ENCODE results near the gene FAM193B.

DNA sequence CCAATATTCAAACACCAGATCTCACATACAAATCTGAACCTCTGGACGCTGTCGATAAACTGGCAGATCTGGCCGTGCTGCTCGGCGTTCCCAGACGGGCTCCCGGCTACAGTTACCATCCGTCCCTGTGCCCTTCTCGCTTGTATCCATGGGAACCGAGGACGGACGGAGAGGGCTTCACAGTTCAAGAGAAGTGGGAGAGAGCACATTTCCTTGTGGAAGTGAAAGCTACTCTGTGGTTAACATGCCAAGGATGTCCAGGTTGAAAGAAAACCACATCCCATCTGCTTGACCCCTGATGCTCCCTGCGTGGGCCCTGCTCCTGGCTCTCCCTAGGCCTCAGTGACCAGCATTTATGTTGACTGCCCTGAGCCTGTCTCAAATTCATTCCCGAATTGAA is 74.6 kb downstream of the FAM193B start:
- TF ChIP-seq EZH2phosphoT487 (IDR thresholded peaks at IDR 0.05; ENCODE audit: borderline replicate concordance, low read length) (no peak), EZH2 (IDR thresholded peaks at IDR 0.05; ENCODE audit: low read length, unreplicated experiment) (no peak)
- TF ChIP-seq, protein P1, sequence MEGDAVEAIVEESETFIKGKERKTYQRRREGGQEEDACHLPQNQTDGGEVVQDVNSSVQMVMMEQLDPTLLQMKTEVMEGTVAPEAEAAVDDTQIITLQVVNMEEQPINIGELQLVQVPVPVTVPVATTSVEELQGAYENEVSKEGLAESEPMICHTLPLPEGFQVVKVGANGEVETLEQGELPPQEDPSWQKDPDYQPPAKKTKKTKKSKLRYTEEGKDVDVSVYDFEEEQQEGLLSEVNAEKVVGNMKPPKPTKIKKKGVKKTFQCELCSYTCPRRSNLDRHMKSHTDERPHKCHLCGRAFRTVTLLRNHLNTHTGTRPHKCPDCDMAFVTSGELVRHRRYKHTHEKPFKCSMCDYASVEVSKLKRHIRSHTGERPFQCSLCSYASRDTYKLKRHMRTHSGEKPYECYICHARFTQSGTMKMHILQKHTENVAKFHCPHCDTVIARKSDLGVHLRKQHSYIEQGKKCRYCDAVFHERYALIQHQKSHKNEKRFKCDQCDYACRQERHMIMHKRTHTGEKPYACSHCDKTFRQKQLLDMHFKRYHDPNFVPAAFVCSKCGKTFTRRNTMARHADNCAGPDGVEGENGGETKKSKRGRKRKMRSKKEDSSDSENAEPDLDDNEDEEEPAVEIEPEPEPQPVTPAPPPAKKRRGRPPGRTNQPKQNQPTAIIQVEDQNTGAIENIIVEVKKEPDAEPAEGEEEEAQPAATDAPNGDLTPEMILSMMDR (conservative IDR thresholded peaks at IDR 0.05; ENCODE audit: low read depth, low read length): no peak

All from PC-3 (cell line).